ENCODE results near the gene TAF15. TPM values are rescaled to one million over a fixed set of nuclear protein-coding genes. Genes with fewer than 3 reads are reported as not detected.

TAF15 gene
- total RNA-seq, 1 donor: 55.0 TPM

- no peak within 1 kb of the TSS for H3K4me2 ChIP-seq (ENCODE audit: insufficient read depth, low read length)
- H3K4me3 ChIP-seq (ENCODE audit: insufficient read depth, low read length): no peak within 1 kb of the TSS
- DNase-seq (ENCODE audit: insufficient read length, low spot score, missing footprints): no peak
- H3K79me2 ChIP-seq (ENCODE audit: insufficient read depth, low read length): no peaks in the 10 kb centered on the region
- H2AFZ ChIP-seq (ENCODE audit: low read length): no peak within 1 kb of the TSS
- no peaks in the 10 kb centered on the region for H3K27me3 ChIP-seq (ENCODE audit: insufficient read depth, low read length)
- TF ChIP-seq CTCF (IDR thresholded peaks at IDR 0.05; ENCODE audit: extremely low read depth, low read depth, low read length): no peak
- no peaks in the 10 kb centered on the region for H3K36me3 ChIP-seq (ENCODE audit: insufficient read depth, low read length)
- no peak within 1 kb of the TSS for H3K27ac ChIP-seq (ENCODE audit: low read depth, low read length)
- no peaks in the 10 kb centered on the region for H4K20me1 ChIP-seq (ENCODE audit: insufficient read depth, low read length)
- peaks cover 2% of the 10 kb centered on the region for H3K4me1 ChIP-seq (ENCODE audit: insufficient read depth, low read length)
- no peaks in the 10 kb centered on the region for H3K9me3 ChIP-seq (ENCODE audit: low read depth, low read length)
These were observed 59.5 kb downstream of the TAF15 start, which contains the start of gene HEATR9 for GRCh38 chr17:35868737-35869136. HEATR9 (minus strand) TSS chr17:35868891; CDS start chr17:35868742, 149 bp downstream.

- H2AFZ ChIP-seq (ENCODE audit: low read length): no peak overlapping the region
- no peaks in the 10 kb centered on the region for H3K36me3 ChIP-seq (ENCODE audit: insufficient read depth, low read length)
- H3K4me3 ChIP-seq (ENCODE audit: insufficient read depth, low read length): no peak overlapping the region
- no peaks in the 10 kb centered on the region for H3K9me3 ChIP-seq (ENCODE audit: low read depth, low read length)
- H3K79me2 ChIP-seq (ENCODE audit: insufficient read depth, low read length): no peaks in the 10 kb centered on the region
- no peak for DNase-seq (ENCODE audit: insufficient read length, low spot score, missing footprints)
- peaks cover 2% of the 10 kb centered on the region for H3K4me1 ChIP-seq (ENCODE audit: insufficient read depth, low read length)
- no peak overlapping the region for H3K4me2 ChIP-seq (ENCODE audit: insufficient read depth, low read length)
- TF ChIP-seq CTCF (IDR thresholded peaks at IDR 0.05; ENCODE audit: extremely low read depth, low read depth, low read length): no peak
- H3K27me3 ChIP-seq (ENCODE audit: insufficient read depth, low read length): no peaks in the 10 kb centered on the region
- H3K27ac ChIP-seq (ENCODE audit: low read depth, low read length): no peak overlapping the region
- H4K20me1 ChIP-seq (ENCODE audit: insufficient read depth, low read length): no peaks in the 10 kb centered on the region
These were observed 61.9 kb downstream of the TAF15 start for GRCh38 chr17:35870906-35871819.

- Histone ChIP-seq H3K36me3 (ENCODE audit: insufficient read depth, low read length) (no peaks in the 10 kb centered on the region), H2AFZ (ENCODE audit: low read length) (no peak overlapping the region), H3K4me2 (ENCODE audit: insufficient read depth, low read length) (no peak overlapping the region), H3K9me3 (ENCODE audit: low read depth, low read length) (no peaks in the 10 kb centered on the region), H3K79me2 (ENCODE audit: insufficient read depth, low read length) (no peaks in the 10 kb centered on the region), H3K4me3 (ENCODE audit: insufficient read depth, low read length) (no peak overlapping the region), H4K20me1 (ENCODE audit: insufficient read depth, low read length) (no peaks in the 10 kb centered on the region), H3K27ac (ENCODE audit: low read depth, low read length) (no peak overlapping the region), H3K4me1 (ENCODE audit: insufficient read depth, low read length) (no peaks in the 10 kb centered on the region), H3K27me3 (ENCODE audit: insufficient read depth, low read length) (no peaks in the 10 kb centered on the region)
- TF ChIP-seq CTCF (IDR thresholded peaks at IDR 0.05; ENCODE audit: extremely low read depth, low read depth, low read length): no peak
- no peak for DNase-seq (ENCODE audit: insufficient read length, low spot score, missing footprints)
These were observed 63.1 kb downstream of the TAF15 start for GRCh38 chr17:35872196-35872980.

Data from osteoblast (primary cell).